A549 (cell line): ENCODE data around the gene SND1. TPM values are rescaled to one million over a fixed set of nuclear protein-coding genes. Genes with fewer than 3 reads are reported as not detected.

Experiments used
- ATAC-seq, 2 experiments: fragments of 200-7000 bp in 1 of 2; fragments of >200 bp in 1 of 2; cut with Nextera tagmentation in 1 of 2; cut with Tn5 transposase in 1 of 2; 3 replicates each; pipeline versions ENCODE4 v1.8.0 to v1.9.1; 2018 to 2020; ENCODE audit warnings: mild to moderate bottlenecking in 1 of 2, moderate library complexity in 1 of 2
- CTCF ChIA-PET: fragments of 300-600 bp; sonication (Branson Sonifier 250); formaldehyde crosslinking; extraction: SDS; loops from one replicate; lab custom pipeline; 2021; ENCODE audit warnings: antibody characterized with exemption, inconsistent platforms; lab: Yijun Ruan, JAX
- POLR2A ChIA-PET: fragments of 350-600 bp; formaldehyde crosslinking; extraction: SDS; loops from one replicate; lab custom pipeline; 2021; ENCODE audit warnings: antibody characterized with exemption, inconsistent platforms; lab: Yijun Ruan, JAX
- DNase-seq, 2 experiments: peaks; one replicate each; pipeline versions ENCODE4 v3.0.0 to v3.0.0-alpha.2; 2011 to 2016; ENCODE audit warnings: low read depth in 1 of 2, low spot score in 1 of 2
- FAIRE-seq: peaks from 2 replicates; lab custom pipeline; 2011; peaks lifted over from hg19 to GRCh38; lab: Jason Lieb, UNC
- H3K27ac ChIP-seq, 2 experiments: fragments of >200 bp; sonication (Bioruptor Twin); formaldehyde crosslinking; 3 replicates each; pipeline ENCODE4 v1.5.1; 2016 to 2017
- H3K4me1 ChIP-seq: fragments of >200 bp; sonication (Bioruptor Twin); formaldehyde crosslinking; 3 replicates; pipeline ENCODE4 v1.6.1; 2016
- H3K4me2 ChIP-seq: fragments of >200 bp; sonication (Bioruptor Twin); formaldehyde crosslinking; 3 replicates; pipeline ENCODE4 v1.6.1; 2016
- H3K4me3 ChIP-seq: fragments of >200 bp; sonication (Bioruptor Twin); formaldehyde crosslinking; 3 replicates; pipeline ENCODE4 v1.5.1; 2016
- H3K9me3 ChIP-seq: fragments of >200 bp; sonication (Bioruptor Twin); formaldehyde crosslinking; 3 replicates; pipeline ENCODE4 v1.6.1; 2016
- ATOH8 ChIP-seq: fragments of 250-450 bp; sonication (Bioruptor Pico); IDR thresholded peaks from 2 replicates; pipeline ENCODE4 v1.5.0; 2020; ENCODE audit warnings: low read depth, mild to moderate bottlenecking, moderate library complexity
- CBX2 ChIP-seq: fragments of 200-600 bp; sonication (generic); IDR thresholded peaks from 2 replicates; pipeline ENCODE4 v1.6.1; 2016; ENCODE audit warnings: low read depth, mild to moderate bottlenecking, borderline replicate concordance
- E2F6 ChIP-seq: IDR thresholded peaks from 2 replicates; pipeline ENCODE4 v1.6.1; 2012; ENCODE audit warnings: low read depth, borderline replicate concordance
- EHMT2 ChIP-seq: fragments of 200-600 bp; sonication (generic); IDR thresholded peaks from 2 replicates; pipeline ENCODE4 v1.6.1; 2016; ENCODE audit warnings: antibody characterized with exemption, low read depth, mild to moderate bottlenecking, moderate library complexity
- ESRRA ChIP-seq: fragments of 150-350 bp; IDR thresholded peaks from 2 replicates; pipeline ENCODE4 v1.6.1; 2014; ENCODE audit warnings: mild to moderate bottlenecking, low read length, borderline replicate concordance
- FOSB ChIP-seq: fragments of 250-450 bp; sonication (Bioruptor Pico); IDR thresholded peaks from 2 replicates; pipeline ENCODE4 v1.5.0; 2020; ENCODE audit warnings: mild to moderate bottlenecking, moderate library complexity
- FOSL2 ChIP-seq, 2 experiments: fragments of 450-650 bp in 1 of 2; fragments of >200 bp in 1 of 2; sonication (Bioruptor Twin) in 1 of 2; formaldehyde crosslinking; IDR thresholded peaks; 2 replicates each; pipeline versions ENCODE4 v1.5.0 to v1.6.1; 2016 to 2020; ENCODE audit warnings: mild to moderate bottlenecking in 1 of 2, moderate library complexity in 1 of 2
- GATA3 ChIP-seq: IDR thresholded peaks from 2 replicates; pipeline ENCODE4 v1.6.1; 2012; ENCODE audit warnings: borderline replicate concordance
- HEYL ChIP-seq: fragments of 250-450 bp; sonication (Bioruptor Pico); IDR thresholded peaks from 2 replicates; pipeline ENCODE4 v1.8.0; 2021; ENCODE audit warnings: mild to moderate bottlenecking, moderate library complexity
- HOXB13 ChIP-seq: fragments of 250-450 bp; sonication (Bioruptor Pico); IDR thresholded peaks from 2 replicates; pipeline ENCODE4 v1.5.0; 2020; ENCODE audit warnings: low read depth, mild to moderate bottlenecking, moderate library complexity
- HOXB5 ChIP-seq: fragments of 250-450 bp; sonication (Bioruptor Pico); IDR thresholded peaks from 2 replicates; pipeline ENCODE4 v1.5.0; 2020; ENCODE audit warnings: mild to moderate bottlenecking, moderate library complexity
- KDM1A ChIP-seq: fragments of 200-600 bp; sonication (generic); IDR thresholded peaks from 2 replicates; pipeline ENCODE4 v1.6.1; 2016; ENCODE audit warnings: low read depth, mild to moderate bottlenecking
- KDM5A ChIP-seq: fragments of 200-600 bp; sonication (generic); IDR thresholded peaks from 2 replicates; pipeline ENCODE4 v1.6.1; 2016; ENCODE audit warnings: antibody characterized with exemption, mild to moderate bottlenecking
- MAZ ChIP-seq: fragments of 150-350 bp; IDR thresholded peaks from 2 replicates; pipeline ENCODE4 v1.6.1; 2014; ENCODE audit warnings: antibody characterized with exemption, low read depth, low read length, borderline replicate concordance
- MYC ChIP-seq: IDR thresholded peaks from 2 replicates; pipeline ENCODE4 v1.6.1; 2012; ENCODE audit warnings: mild to moderate bottlenecking, inconsistent platforms, low read length, improper control_type of control experiment, borderline replicate concordance
- NFE2L2 ChIP-seq: fragments of 150-350 bp; conservative IDR thresholded peaks from 2 replicates; pipeline ENCODE4 v1.6.1; 2014; ENCODE audit warnings: low read length
- NPAS2 ChIP-seq: fragments of 250-450 bp; sonication (Bioruptor Pico); IDR thresholded peaks from 2 replicates; pipeline ENCODE4 v1.8.0; 2022; ENCODE audit warnings: mild to moderate bottlenecking, moderate library complexity, borderline replicate concordance
- NR3C1 ChIP-seq: fragments of >200 bp; sonication (Bioruptor Twin); formaldehyde crosslinking; IDR thresholded peaks from 3 replicates; pipeline ENCODE4 v1.6.1; 2017
- PHF8 ChIP-seq: fragments of 200-600 bp; sonication (generic); IDR thresholded peaks from 2 replicates; pipeline ENCODE4 v1.6.1; 2016; ENCODE audit warnings: low read depth, mild to moderate bottlenecking, antibody characterized with exemption, moderate library complexity, borderline replicate concordance
- POLR2AphosphoS2 ChIP-seq: conservative IDR thresholded peaks from 2 replicates; pipeline ENCODE4 v1.6.1; 2012; ENCODE audit warnings: low read length, improper control_type of control experiment, inconsistent platforms
- RARB ChIP-seq: fragments of 250-450 bp; sonication (Bioruptor Pico); IDR thresholded peaks from 2 replicates; pipeline ENCODE4 v1.8.0; 2021; ENCODE audit warnings: mild to moderate bottlenecking, moderate library complexity
- RCOR1 ChIP-seq: fragments of 150-350 bp; IDR thresholded peaks from 2 replicates; pipeline ENCODE4 v1.6.1; 2014; ENCODE audit warnings: antibody characterized with exemption, low read length, low read depth
- SREBF2 ChIP-seq: fragments of 450-650 bp; IDR thresholded peaks from 2 replicates; pipeline ENCODE4 v1.6.1; 2014; ENCODE audit warnings: mild to moderate bottlenecking, moderate library complexity
- ZFP36 ChIP-seq: fragments of 450-650 bp; IDR thresholded peaks from 2 replicates; pipeline ENCODE4 v1.6.1; 2014; ENCODE audit warnings: borderline replicate concordance; ENCODE audit not compliant: partially characterized antibody
- ZNF302 ChIP-seq: fragments of 250-450 bp; sonication (Bioruptor Pico); IDR thresholded peaks from 2 replicates; pipeline ENCODE4 v1.9.0; 2021; ENCODE audit warnings: inconsistent platforms, mild to moderate bottlenecking, moderate library complexity
- ZSCAN20 ChIP-seq: fragments of 250-450 bp; sonication (Bioruptor Pico); IDR thresholded peaks from 2 replicates; pipeline ENCODE4 v1.8.0; 2022; ENCODE audit warnings: mild to moderate bottlenecking, moderate library complexity
- WGBS: methylation state at CpG from one replicate; pipeline ENCODE4 v1.1.6; 2017; ENCODE audit errors: missing lambda C conversion rate; 5-methylcytosine and 5-hydroxymethylcytosine counted together
- polyA plus RNA-seq, 4 experiments: library from polyadenylated mRNA; depleted of rRNA in 3 of 4; stranded (reverse); fragments of >200 nt; fragmentation: RNase III in 1 of 4; extraction: RNeasy Plus Mini Kit Qiagen cat#74134 plus additional on column Dnase treatment in 1 of 4; gene quantifications; 2 replicates in 3 of 4; 3 replicates in 1 of 4; pipeline ENCODE4 v1.2.3, GENCODE V29; 2011 to 2017
- TF ChIP-seq, protein P1 (sequence below): fragments of 150-350 bp; IDR thresholded peaks from 2 replicates; pipeline ENCODE4 v1.6.1; 2014; ENCODE audit warnings: low read depth, mild to moderate bottlenecking, low read length
- TF ChIP-seq, protein P2 (sequence below): IDR thresholded peaks from 2 replicates; pipeline ENCODE4 v1.6.1; 2012
- TF ChIP-seq, protein P3 (sequence below): IDR thresholded peaks from 2 replicates; pipeline ENCODE4 v1.6.1; 2012

Gene SND1
- polyA plus RNA-seq, 2 of the 4 experiments (the other 2 are of a cell fraction): 102 to 138 TPM

GRCh38 chr7:127871226-127871625, 219.2 kb downstream of the SND1 start:
- no peak overlapping the region for H3K4me3 ChIP-seq
- DNase-seq (no peak), FAIRE-seq (no peak), ATAC-seq (no peak)
- 0 out of 3 replicates have a peak, but pooled peaks cover 3% of the 10 kb centered on the region for H3K4me1 ChIP-seq
- no peak for TF ChIP-seq RCOR1
- no peak for TF ChIP-seq PHF8
- no peak for TF ChIP-seq EHMT2
- TF ChIP-seq MYC: no peak
- TF ChIP-seq KDM5A: no peak
- no peak for TF ChIP-seq E2F6
- TF ChIP-seq CBX2: no peak
- TF ChIP-seq NPAS2 (CRISPR knock-in tag): no peak
- TF ChIP-seq ZNF302 (CRISPR knock-in tag): no peak
- ChIA-PET POLR2A (no interaction called here), CTCF (no interaction called here)
- WGBS: 91% methylated on average over 3 of the region's 3 CpGs
- no peaks in the 10 kb centered on the region for H3K9me3 ChIP-seq
- no peak overlapping the region for H3K27ac ChIP-seq
- H3K4me2 ChIP-seq: no peak overlapping the region

GRCh38 chr7:127872122-127872521, 220.1 kb downstream of the SND1 start:
- WGBS: 91% methylated on average over 1 of the region's 1 CpG
- CTCF ChIA-PET: no interaction called here
- Histone ChIP-seq H3K4me3 (no peak overlapping the region), H3K27ac (no peak overlapping the region), H3K4me1 (0 out of 3 replicates have a peak, but pooled peaks cover 4% of the 10 kb centered on the region), H3K9me3 (no peaks in the 10 kb centered on the region), H3K4me2 (no peak overlapping the region)
- POLR2A ChIA-PET: no interaction called here
- TF ChIP-seq HOXB13 (no peak), MAZ (no peak), KDM1A (no peak), MYC (no peak), RARB (CRISPR knock-in tag) (no peak), NPAS2 (CRISPR knock-in tag) (no peak), E2F6 (no peak), ESRRA (no peak), POLR2AphosphoS2 (no peak), NR3C1 (no peak), HEYL (no peak), FOSB (CRISPR knock-in tag) (no peak)
- ATAC-seq (no peak; a peak in 1 of 6 replicates), FAIRE-seq (no peak), DNase-seq (no peak)

DNA sequence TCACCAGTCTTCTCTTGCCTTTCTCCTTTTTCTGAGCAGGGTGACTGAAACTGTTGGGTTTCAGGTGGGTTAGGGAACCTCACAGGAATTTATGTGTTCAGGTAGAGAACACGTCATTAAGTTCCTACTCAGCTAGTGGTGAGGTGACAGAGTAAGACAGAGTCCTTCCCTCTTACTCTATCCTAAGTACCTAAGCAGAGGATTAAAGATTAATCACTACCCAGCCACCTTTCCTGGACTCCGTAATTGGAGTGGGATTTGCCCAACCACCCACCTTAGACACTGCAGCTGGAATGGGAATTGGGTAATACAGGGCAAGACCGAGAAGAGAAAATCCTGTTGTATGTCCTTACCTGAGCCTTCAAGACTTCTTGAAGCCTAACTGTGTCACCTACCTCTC, 221.2 kb downstream of the SND1 start:
- ChIA-PET POLR2A (no interaction called here), CTCF (no interaction called here)

More for the DNA sequence above, 221.2 kb downstream of the SND1 start:
- Histone ChIP-seq H3K27ac (no peak overlapping the region), H3K4me3 (no peak overlapping the region), H3K4me2 (no peak overlapping the region), H3K4me1 (0 out of 3 replicates have a peak, but pooled peaks cover 4% of the 10 kb centered on the region), H3K9me3 (no peaks in the 10 kb centered on the region)
- no peak for ATAC-seq
- DNase-seq: no peak
- TF ChIP-seq, protein P1, sequence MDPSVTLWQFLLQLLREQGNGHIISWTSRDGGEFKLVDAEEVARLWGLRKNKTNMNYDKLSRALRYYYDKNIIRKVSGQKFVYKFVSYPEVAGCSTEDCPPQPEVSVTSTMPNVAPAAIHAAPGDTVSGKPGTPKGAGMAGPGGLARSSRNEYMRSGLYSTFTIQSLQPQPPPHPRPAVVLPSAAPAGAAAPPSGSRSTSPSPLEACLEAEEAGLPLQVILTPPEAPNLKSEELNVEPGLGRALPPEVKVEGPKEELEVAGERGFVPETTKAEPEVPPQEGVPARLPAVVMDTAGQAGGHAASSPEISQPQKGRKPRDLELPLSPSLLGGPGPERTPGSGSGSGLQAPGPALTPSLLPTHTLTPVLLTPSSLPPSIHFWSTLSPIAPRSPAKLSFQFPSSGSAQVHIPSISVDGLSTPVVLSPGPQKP: no peak
- TF ChIP-seq FOSL2 (IDR thresholded peaks at IDR 0.05) (no peak), FOSL2 (CRISPR knock-in tag; IDR thresholded peaks at IDR 0.05) (no peak), ZFP36 (no peak), HOXB5 (CRISPR knock-in tag) (no peak), SREBF2 (no peak), NFE2L2 (no peak), POLR2AphosphoS2 (no peak), ZSCAN20 (CRISPR knock-in tag) (no peak), GATA3 (no peak), RCOR1 (no peak), ATOH8 (no peak), ZNF302 (CRISPR knock-in tag) (no peak), MYC (no peak)
- TF ChIP-seq, protein P2, sequence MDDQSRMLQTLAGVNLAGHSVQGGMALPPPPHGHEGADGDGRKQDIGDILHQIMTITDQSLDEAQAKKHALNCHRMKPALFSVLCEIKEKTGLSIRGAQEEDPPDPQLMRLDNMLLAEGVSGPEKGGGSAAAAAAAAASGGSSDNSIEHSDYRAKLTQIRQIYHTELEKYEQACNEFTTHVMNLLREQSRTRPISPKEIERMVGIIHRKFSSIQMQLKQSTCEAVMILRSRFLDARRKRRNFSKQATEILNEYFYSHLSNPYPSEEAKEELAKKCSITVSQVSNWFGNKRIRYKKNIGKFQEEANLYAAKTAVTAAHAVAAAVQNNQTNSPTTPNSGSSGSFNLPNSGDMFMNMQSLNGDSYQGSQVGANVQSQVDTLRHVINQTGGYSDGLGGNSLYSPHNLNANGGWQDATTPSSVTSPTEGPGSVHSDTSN: no peak
- TF ChIP-seq, protein P3, sequence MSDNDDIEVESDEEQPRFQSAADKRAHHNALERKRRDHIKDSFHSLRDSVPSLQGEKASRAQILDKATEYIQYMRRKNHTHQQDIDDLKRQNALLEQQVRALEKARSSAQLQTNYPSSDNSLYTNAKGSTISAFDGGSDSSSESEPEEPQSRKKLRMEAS: no peak
- WGBS: 92% methylated on average over 3 of the region's 3 CpGs
- FAIRE-seq: no peak
